ENCODE measurements around the gene MFAP5. TPM values are rescaled to one million over a fixed set of nuclear protein-coding genes. Genes with fewer than 3 reads are reported as not detected.
A peak's percentile ranks its signal among the peaks of the same experiment; 100 is the strongest.

The MFAP5 gene
- not detected for total RNA-seq

- intact Hi-C loops (cut with micrococcal nuclease) = no loop called here
- Mint-ChIP-seq H3K27me3 (ENCODE audit: low read depth) (peaks cover 5% of the 10 kb centered on the region), H3K27ac (no peak within 1 kb of the TSS), H3K4me3 (no peak within 1 kb of the TSS), H3K36me3 (ENCODE audit: low read depth) (no peaks in the 10 kb centered on the region), H3K9me3 (no peaks in the 10 kb centered on the region), H3K4me1 (ENCODE audit: low read depth) (no peaks in the 10 kb centered on the region)
- CTCF ChIA-PET = no interaction called here
- DNase-seq = no peak
Observed at GRCh38 chr12:8662593-8662992, at the start of gene MFAP5. MFAP5 (minus strand) TSS chr12:8662826; CDS start chr12:8662104, 722 bp downstream.

GRCh38 chr12:8709124-8709830 is 46.7 kb upstream of the MFAP5 start:
- H3K27ac Mint-ChIP-seq = no peak overlapping the region
- no peaks in the 10 kb centered on the region for H3K9me3 Mint-ChIP-seq
- peaks cover 2% of the 10 kb centered on the region for H3K36me3 Mint-ChIP-seq (ENCODE audit: low read depth)
- H3K4me1 Mint-ChIP-seq (ENCODE audit: low read depth) = peaks cover 8% of the 10 kb centered on the region
- H3K27me3 Mint-ChIP-seq (ENCODE audit: low read depth) = no peaks in the 10 kb centered on the region
- CTCF ChIA-PET = interaction anchor here (0.8 kb wide), 1 partner anchor 181 kb away, joined by 3 read pairs; no protein-coding TSS in a partner anchor
- intact Hi-C loops (cut with micrococcal nuclease) = no loop called here
- no peak overlapping the region for H3K4me3 Mint-ChIP-seq
- no peak for DNase-seq

GRCh38 chr12:8702159-8702558 is 39.5 kb upstream of the MFAP5 start:
- intact Hi-C loops (cut with micrococcal nuclease) = no loop called here
- no peak overlapping the region for H3K4me3 Mint-ChIP-seq
- H3K27me3 Mint-ChIP-seq (ENCODE audit: low read depth) = no peaks in the 10 kb centered on the region
- no peak for DNase-seq
- CTCF ChIA-PET = interaction anchor here (0.6 to 1.7 kb wide), 3 partner anchors 14 to 192 kb away, joined by 4 to 11 read pairs (median 4); no protein-coding TSS in a partner anchor
- H3K9me3 Mint-ChIP-seq = no peaks in the 10 kb centered on the region
- H3K36me3 Mint-ChIP-seq (ENCODE audit: low read depth) = no peaks in the 10 kb centered on the region
- H3K27ac Mint-ChIP-seq = no peak overlapping the region
- H3K4me1 Mint-ChIP-seq (ENCODE audit: low read depth) = peaks cover 15% of the 10 kb centered on the region

GRCh38 chr12:8701046-8701660 is 38.5 kb upstream of the MFAP5 start:
- no peak overlapping the region for H3K27ac Mint-ChIP-seq
- H3K4me3 Mint-ChIP-seq = no peak overlapping the region
- H3K36me3 Mint-ChIP-seq (ENCODE audit: low read depth) = no peaks in the 10 kb centered on the region
- intact Hi-C loops (cut with micrococcal nuclease) = no loop called here
- no peaks in the 10 kb centered on the region for H3K9me3 Mint-ChIP-seq
- peaks cover 18% of the 10 kb centered on the region for H3K4me1 Mint-ChIP-seq (ENCODE audit: low read depth)
- CTCF ChIA-PET = interaction anchor here (0.7 to 1.7 kb wide), 5 partner anchors 20 to 1480 kb away, joined by 3 to 11 read pairs (median 4); partner anchors contain the start of gene M6PR
- H3K27me3 Mint-ChIP-seq (ENCODE audit: low read depth) = no peaks in the 10 kb centered on the region
- DNase-seq = no peak

- intact Hi-C loops (cut with micrococcal nuclease) = loop anchor here (5.0 kb wide), 1 partner anchor 193 kb away; no protein-coding TSS in a partner anchor
- CTCF ChIA-PET = interaction anchor here (0.7 to 1.2 kb wide), 2 partner anchors 161 to 250 kb away, joined by 3 read pairs; partner anchors contain the start of gene M6PR
- no peak overlapping the region for H3K27ac Mint-ChIP-seq
- no peaks in the 10 kb centered on the region for H3K27me3 Mint-ChIP-seq (ENCODE audit: low read depth)
- H3K36me3 Mint-ChIP-seq (ENCODE audit: low read depth) = no peaks in the 10 kb centered on the region
- DNase-seq = no peak
- H3K9me3 Mint-ChIP-seq = no peaks in the 10 kb centered on the region
- H3K4me1 Mint-ChIP-seq (ENCODE audit: low read depth) = peaks cover 18% of the 10 kb centered on the region
- peak overlapping the region; percentile 32 for H3K4me3 Mint-ChIP-seq
Observed at GRCh38 chr12:8699714-8700113, 37.1 kb upstream of the MFAP5 start.

GRCh38 chr12:8698879-8699278 is 36.3 kb upstream of the MFAP5 start:
- H3K4me1 Mint-ChIP-seq (ENCODE audit: low read depth) = peaks cover 18% of the 10 kb centered on the region
- peak overlapping the region; percentile 91 for H3K4me3 Mint-ChIP-seq
- no peaks in the 10 kb centered on the region for H3K36me3 Mint-ChIP-seq (ENCODE audit: low read depth)
- no peak overlapping the region for H3K27ac Mint-ChIP-seq
- CTCF ChIA-PET = no interaction called here
- intact Hi-C loops (cut with micrococcal nuclease) = loop anchor here (5.0 kb wide), 1 partner anchor 193 kb away; no protein-coding TSS in a partner anchor
- no peak for DNase-seq
- H3K27me3 Mint-ChIP-seq (ENCODE audit: low read depth) = no peaks in the 10 kb centered on the region
- H3K9me3 Mint-ChIP-seq = no peaks in the 10 kb centered on the region

- no peaks in the 10 kb centered on the region for H3K9me3 Mint-ChIP-seq
- peaks cover 19% of the 10 kb centered on the region for H3K4me1 Mint-ChIP-seq (ENCODE audit: low read depth)
- intact Hi-C loops (cut with micrococcal nuclease) = loop anchor here (5.0 kb wide), 1 partner anchor 194 kb away; no protein-coding TSS in a partner anchor
- CTCF ChIA-PET = interaction anchor here (0.6 to 1.6 kb wide), 2 partner anchors 12 to 192 kb away, joined by 5 read pairs; no protein-coding TSS in a partner anchor
- H3K4me3 Mint-ChIP-seq = peak overlapping the region; percentile 91
- no peaks in the 10 kb centered on the region for H3K36me3 Mint-ChIP-seq (ENCODE audit: low read depth)
- no peaks in the 10 kb centered on the region for H3K27me3 Mint-ChIP-seq (ENCODE audit: low read depth)
- DNase-seq = peak; percentile 40
- peak overlapping the region; percentile 30 for H3K27ac Mint-ChIP-seq
Observed at GRCh38 chr12:8698132-8698851, 35.7 kb upstream of the MFAP5 start.

GRCh38 chr12:8697476-8698131 is 35.0 kb upstream of the MFAP5 start, which contains the start of gene RIMKLB:
RIMKLB (plus strand) TSS chr12:8697991; CDS start chr12:8713867, 15,876 bp downstream.
- Mint-ChIP-seq H3K36me3 (ENCODE audit: low read depth) (no peaks in the 10 kb centered on the region), H3K4me1 (ENCODE audit: low read depth) (peaks cover 25% of the 10 kb centered on the region), H3K27me3 (ENCODE audit: low read depth) (no peaks in the 10 kb centered on the region), H3K9me3 (no peaks in the 10 kb centered on the region), H3K27ac (peak within 1 kb of the TSS; percentile 30), H3K4me3 (peak within 1 kb of the TSS; percentile 91)
- intact Hi-C loops (cut with micrococcal nuclease) = loop anchor here (2.0 to 5.0 kb wide), 2 partner anchors 195 to 251 kb away; partner anchors contain the start of gene M6PR
- CTCF ChIA-PET = interaction anchor here (0.6 to 1.6 kb wide), 2 partner anchors 13 to 192 kb away, joined by 5 read pairs; no protein-coding TSS in a partner anchor
- DNase-seq = peak; percentile 68

- H3K4me3 Mint-ChIP-seq = peak overlapping the region; percentile 91
- no peak overlapping the region for H3K27ac Mint-ChIP-seq
- CTCF ChIA-PET = interaction anchor here (1.6 kb wide), 1 partner anchor 193 kb away, joined by 5 read pairs; no protein-coding TSS in a partner anchor
- H3K27me3 Mint-ChIP-seq (ENCODE audit: low read depth) = no peaks in the 10 kb centered on the region
- H3K36me3 Mint-ChIP-seq (ENCODE audit: low read depth) = no peaks in the 10 kb centered on the region
- peaks cover 27% of the 10 kb centered on the region for H3K4me1 Mint-ChIP-seq (ENCODE audit: low read depth)
- H3K9me3 Mint-ChIP-seq = no peaks in the 10 kb centered on the region
- no peak for DNase-seq
- intact Hi-C loops (cut with micrococcal nuclease) = loop anchor here (2.0 to 5.0 kb wide), 2 partner anchors 195 to 252 kb away; partner anchors contain the start of gene M6PR
Observed at GRCh38 chr12:8697120-8697475, 34.5 kb upstream of the MFAP5 start.

- no peak overlapping the region for H3K27ac Mint-ChIP-seq
- intact Hi-C loops (cut with micrococcal nuclease) = loop anchor here (2.0 to 5.0 kb wide), 2 partner anchors 196 to 252 kb away; partner anchors contain the start of gene M6PR
- H3K4me1 Mint-ChIP-seq (ENCODE audit: low read depth) = peaks cover 27% of the 10 kb centered on the region
- H3K27me3 Mint-ChIP-seq (ENCODE audit: low read depth) = no peaks in the 10 kb centered on the region
- H3K4me3 Mint-ChIP-seq = peak overlapping the region; percentile 91
- H3K9me3 Mint-ChIP-seq = no peaks in the 10 kb centered on the region
- CTCF ChIA-PET = interaction anchor here (1.6 kb wide), 1 partner anchor 193 kb away, joined by 5 read pairs; no protein-coding TSS in a partner anchor
- no peak for DNase-seq
- H3K36me3 Mint-ChIP-seq (ENCODE audit: low read depth) = no peaks in the 10 kb centered on the region
Observed at GRCh38 chr12:8696442-8697090, 33.9 kb upstream of the MFAP5 start.

GRCh38 chr12:8695116-8695515 is 32.5 kb upstream of the MFAP5 start:
- intact Hi-C loops (cut with micrococcal nuclease) = loop anchor here (5.0 kb wide), 1 partner anchor 197 kb away; no protein-coding TSS in a partner anchor
- CTCF ChIA-PET = interaction anchor here (0.6 to 0.7 kb wide), 2 partner anchors 13 to 103 kb away, joined by 3 read pairs; no protein-coding TSS in a partner anchor

More at GRCh38 chr12:8695116-8695515, 32.5 kb upstream of the MFAP5 start:
- Mint-ChIP-seq H3K27me3 (ENCODE audit: low read depth) (no peaks in the 10 kb centered on the region), H3K27ac (no peak overlapping the region), H3K4me3 (no peak overlapping the region), H3K9me3 (no peaks in the 10 kb centered on the region), H3K4me1 (ENCODE audit: low read depth) (peaks cover 21% of the 10 kb centered on the region), H3K36me3 (ENCODE audit: low read depth) (no peaks in the 10 kb centered on the region)
- no peak for DNase-seq
